ENCODE results near the gene PHRF1.

The PHRF1 gene

DNA sequence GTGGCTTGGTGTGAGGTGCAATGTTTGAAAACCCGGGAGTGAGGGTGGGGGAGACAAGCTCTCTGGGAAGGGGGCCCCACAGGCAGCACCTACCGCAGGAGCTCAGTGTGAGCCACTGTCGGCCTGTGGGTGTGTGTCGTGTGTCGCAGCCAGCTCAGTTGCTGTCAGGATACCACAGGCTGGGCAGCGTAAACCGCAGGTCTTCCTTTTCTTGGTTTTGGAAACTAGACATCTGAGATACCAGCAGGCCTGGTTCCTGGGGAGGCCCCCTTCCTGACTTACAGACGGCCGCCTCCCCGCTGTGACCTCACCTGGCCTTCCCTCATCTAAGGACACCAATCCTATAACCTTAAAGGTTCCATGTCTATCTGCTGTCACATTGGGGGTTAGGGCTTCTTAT is 20.1 kb downstream of the PHRF1 start:
- DNase-seq (ENCODE audit: low read depth), result no peak
- TF ChIP-seq, protein P1, sequence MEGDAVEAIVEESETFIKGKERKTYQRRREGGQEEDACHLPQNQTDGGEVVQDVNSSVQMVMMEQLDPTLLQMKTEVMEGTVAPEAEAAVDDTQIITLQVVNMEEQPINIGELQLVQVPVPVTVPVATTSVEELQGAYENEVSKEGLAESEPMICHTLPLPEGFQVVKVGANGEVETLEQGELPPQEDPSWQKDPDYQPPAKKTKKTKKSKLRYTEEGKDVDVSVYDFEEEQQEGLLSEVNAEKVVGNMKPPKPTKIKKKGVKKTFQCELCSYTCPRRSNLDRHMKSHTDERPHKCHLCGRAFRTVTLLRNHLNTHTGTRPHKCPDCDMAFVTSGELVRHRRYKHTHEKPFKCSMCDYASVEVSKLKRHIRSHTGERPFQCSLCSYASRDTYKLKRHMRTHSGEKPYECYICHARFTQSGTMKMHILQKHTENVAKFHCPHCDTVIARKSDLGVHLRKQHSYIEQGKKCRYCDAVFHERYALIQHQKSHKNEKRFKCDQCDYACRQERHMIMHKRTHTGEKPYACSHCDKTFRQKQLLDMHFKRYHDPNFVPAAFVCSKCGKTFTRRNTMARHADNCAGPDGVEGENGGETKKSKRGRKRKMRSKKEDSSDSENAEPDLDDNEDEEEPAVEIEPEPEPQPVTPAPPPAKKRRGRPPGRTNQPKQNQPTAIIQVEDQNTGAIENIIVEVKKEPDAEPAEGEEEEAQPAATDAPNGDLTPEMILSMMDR (IDR thresholded peaks at IDR 0.05; ENCODE audit: control insufficient read depth, insufficient read depth, low read depth, low read length, missing control alignments), result no peak

GRCh38 chr11:597166-597725 is 21.0 kb downstream of the PHRF1 start:
- no peak for DNase-seq (ENCODE audit: low read depth)
- TF ChIP-seq, protein P1 (IDR thresholded peaks at IDR 0.05; ENCODE audit: control insufficient read depth, insufficient read depth, low read depth, low read length, missing control alignments), result peak; percentile 4
- no peak overlapping the region for H3K4me3 ChIP-seq (ENCODE audit: control insufficient read depth, low read depth, low read length)

More for the DNA sequence above, 20.1 kb downstream of the PHRF1 start:
- no peak overlapping the region for H3K4me3 ChIP-seq (ENCODE audit: control insufficient read depth, low read depth, low read length)

DNA sequence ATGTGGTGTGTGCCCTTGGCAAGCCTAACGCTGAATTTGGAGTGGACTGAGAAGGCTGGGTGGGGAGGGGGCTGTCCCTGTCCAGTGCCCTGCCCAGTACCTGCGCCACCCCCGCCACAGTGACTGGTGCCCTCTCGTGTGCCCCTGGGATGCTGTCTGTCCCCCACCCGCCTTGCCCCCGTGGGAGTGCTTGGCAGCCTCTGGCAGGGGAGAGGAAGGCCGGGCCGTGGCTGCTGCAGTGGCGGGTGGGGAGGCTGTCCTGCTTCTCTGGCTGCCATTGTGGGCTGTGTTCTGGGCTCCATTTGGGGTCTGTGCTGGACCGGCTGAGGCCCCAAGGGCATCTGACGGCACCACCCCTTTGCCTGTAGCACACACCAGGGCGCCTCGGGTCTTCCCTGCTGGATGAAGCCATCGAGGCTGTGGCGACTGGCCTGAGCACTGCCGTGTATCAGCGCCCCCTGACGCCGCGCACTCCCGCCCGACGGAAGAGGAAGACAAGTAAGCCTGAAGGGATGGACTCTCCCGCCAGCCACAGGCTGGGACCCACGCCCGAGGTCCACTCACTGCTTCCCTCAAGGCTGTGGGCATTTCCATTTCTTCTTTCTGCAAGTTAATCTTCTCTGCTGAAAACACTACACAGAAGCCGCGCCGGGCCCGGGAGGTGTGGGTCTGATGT is 21.9 kb downstream of the PHRF1 start:
- TF ChIP-seq, protein P1 (IDR thresholded peaks at IDR 0.05; ENCODE audit: control insufficient read depth, insufficient read depth, low read depth, low read length, missing control alignments), result no peak
- no peak overlapping the region for H3K4me3 ChIP-seq (ENCODE audit: control insufficient read depth, low read depth, low read length)
- DNase-seq (ENCODE audit: low read depth), result no peak

DNA sequence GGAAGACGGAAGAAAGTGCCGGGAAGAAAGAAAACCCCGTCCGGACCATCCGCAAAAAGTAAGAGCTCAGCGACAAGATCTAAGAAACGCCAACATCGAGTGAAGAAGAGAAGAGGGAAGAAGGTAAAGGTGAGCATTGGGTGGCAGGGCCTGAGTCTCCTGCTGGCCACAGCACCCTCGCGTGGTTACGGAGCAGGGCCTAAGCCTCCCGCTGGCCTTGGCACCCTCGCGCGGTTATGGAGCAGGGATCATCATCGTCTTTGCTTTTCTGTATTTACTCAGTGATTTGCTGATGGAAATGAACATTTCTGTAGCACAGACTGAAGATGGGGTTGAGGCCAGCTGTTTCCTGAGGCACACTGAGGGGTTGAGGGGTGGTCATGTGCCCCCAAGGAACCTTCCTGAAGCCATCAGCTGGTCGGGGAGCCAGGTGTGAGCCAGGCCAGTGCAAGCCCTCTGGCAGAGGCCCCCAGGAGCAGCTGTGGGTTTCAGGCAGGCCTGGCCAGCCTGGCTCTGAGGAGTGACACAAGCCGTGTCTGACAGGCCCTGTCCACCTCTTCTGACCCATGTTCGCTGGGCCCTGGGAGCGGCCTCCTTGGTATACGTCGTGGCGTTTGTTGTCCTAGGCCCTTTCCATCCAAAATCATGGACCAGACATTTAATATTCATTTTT is 25.4 kb downstream of the PHRF1 start:
- TF ChIP-seq, protein P1 (IDR thresholded peaks at IDR 0.05; ENCODE audit: control insufficient read depth, insufficient read depth, low read depth, low read length, missing control alignments), result no peak
- DNase-seq (ENCODE audit: low read depth), result no peak
- no peak overlapping the region for H3K4me3 ChIP-seq (ENCODE audit: control insufficient read depth, low read depth, low read length)

DNA sequence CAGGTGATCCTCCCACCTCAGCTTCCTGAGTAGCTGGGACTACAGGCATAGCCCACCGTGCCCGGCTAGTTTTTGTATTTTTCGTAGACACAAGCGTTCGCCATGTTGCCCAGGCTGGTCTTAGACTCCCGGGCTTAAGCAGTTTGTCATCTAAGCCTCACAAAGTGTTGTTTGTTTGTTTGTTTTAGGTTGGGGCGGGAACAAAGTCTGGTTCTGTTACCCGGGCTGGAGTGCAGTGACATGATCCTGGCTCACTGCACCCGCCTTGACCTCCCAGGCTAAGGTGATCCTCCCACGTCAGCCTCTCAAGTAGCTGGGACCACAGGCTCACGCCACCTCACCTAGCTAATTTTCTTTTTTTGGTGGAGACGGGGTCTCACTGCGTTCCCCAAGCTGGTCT is 26.9 kb downstream of the PHRF1 start:
- no peak overlapping the region for H3K4me3 ChIP-seq (ENCODE audit: control insufficient read depth, low read depth, low read length)
- no peak for DNase-seq (ENCODE audit: low read depth)
- TF ChIP-seq, protein P1 (IDR thresholded peaks at IDR 0.05; ENCODE audit: control insufficient read depth, insufficient read depth, low read depth, low read length, missing control alignments), result no peak

GRCh38 chr11:605286-606129 is 29.2 kb downstream of the PHRF1 start:
- TF ChIP-seq, protein P1 (IDR thresholded peaks at IDR 0.05; ENCODE audit: control insufficient read depth, insufficient read depth, low read depth, low read length, missing control alignments), result no peak
- no peak for DNase-seq (ENCODE audit: low read depth)
- H3K4me3 ChIP-seq (ENCODE audit: control insufficient read depth, low read depth, low read length), result no peak overlapping the region
